ENCODE results near the gene ATG4D. TPM values are rescaled to one million over a fixed set of nuclear protein-coding genes. Genes with fewer than 3 reads are reported as not detected.

ATG4D gene
- total and polyA plus RNA-seq, 2 experiments from 2014 or later: 15.1 to 55.5 TPM

DNA sequence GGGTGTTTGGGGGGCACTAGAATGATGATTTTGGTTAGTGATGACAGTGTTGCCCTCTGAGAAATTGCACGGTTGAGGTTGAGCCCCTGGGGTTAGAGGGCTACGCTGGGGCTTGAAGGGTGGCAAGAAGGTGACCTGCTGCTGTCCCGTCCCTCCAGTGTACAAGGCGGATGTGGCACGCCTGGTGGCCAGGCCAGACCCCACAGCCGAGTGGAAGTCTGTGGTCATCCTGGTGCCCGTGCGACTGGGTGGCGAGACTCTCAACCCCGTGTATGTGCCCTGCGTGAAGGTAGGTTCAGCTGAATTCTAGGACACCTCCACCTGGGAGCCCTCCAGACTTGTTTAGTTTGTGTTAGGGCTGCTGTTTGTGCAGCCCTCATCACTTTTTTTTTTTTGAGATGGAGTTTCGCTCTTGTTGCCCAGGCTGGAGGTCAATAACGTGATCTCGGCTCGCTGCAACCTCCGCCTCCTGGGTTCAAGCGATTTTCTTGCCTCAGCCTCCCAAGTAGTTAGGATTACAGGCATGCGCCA lies 5.1 kb downstream of the ATG4D start:
- peaks cover 15% of the 10 kb centered on the region for H3K27me3 Mint-ChIP-seq (ENCODE audit: insufficient read depth, low read depth, poor library complexity)
- Histone ChIP-seq H3F3A (replicated peaks; ENCODE audit: low read depth) (peaks cover 23% of the 10 kb centered on the region), H3K36me3 (ENCODE audit: insufficient read depth) (peaks cover 16% of the 10 kb centered on the region; the same call in 1 of the 2 replicates), H3K4me1 (ENCODE audit: insufficient read depth) (no peaks in the 10 kb centered on the region; the same call in 1 of the 2 replicates), H3K79me2 (replicated peaks; ENCODE audit: insufficient read depth) (peaks cover 17% of the 10 kb centered on the region), H3K27ac (ENCODE audit: low read depth) (no peak overlapping the region), H3K27me3 (ENCODE audit: insufficient read depth) (no peaks in the 10 kb centered on the region), H3K9me2 (ENCODE audit: insufficient read depth) (no peaks in the 10 kb centered on the region), H2AFZ (no peak overlapping the region), H3K4me3 (no peak overlapping the region), H4K20me1 (replicated peaks; ENCODE audit: insufficient read depth) (peaks cover 11% of the 10 kb centered on the region), H3K4me2 (no peak overlapping the region)
- no peaks in the 10 kb centered on the region for H3K4me1 Mint-ChIP-seq
- no peak for DNase-seq (ENCODE audit: low spot score)
- ATAC-seq: no peak
- H3K9me3 Mint-ChIP-seq: no peaks in the 10 kb centered on the region
- no peak overlapping the region for H3K27ac Mint-ChIP-seq
- TF ChIP-seq POLR2AphosphoS5 (IDR thresholded peaks at IDR 0.05; ENCODE audit: low read depth): no peak
- TF ChIP-seq, protein P1, sequence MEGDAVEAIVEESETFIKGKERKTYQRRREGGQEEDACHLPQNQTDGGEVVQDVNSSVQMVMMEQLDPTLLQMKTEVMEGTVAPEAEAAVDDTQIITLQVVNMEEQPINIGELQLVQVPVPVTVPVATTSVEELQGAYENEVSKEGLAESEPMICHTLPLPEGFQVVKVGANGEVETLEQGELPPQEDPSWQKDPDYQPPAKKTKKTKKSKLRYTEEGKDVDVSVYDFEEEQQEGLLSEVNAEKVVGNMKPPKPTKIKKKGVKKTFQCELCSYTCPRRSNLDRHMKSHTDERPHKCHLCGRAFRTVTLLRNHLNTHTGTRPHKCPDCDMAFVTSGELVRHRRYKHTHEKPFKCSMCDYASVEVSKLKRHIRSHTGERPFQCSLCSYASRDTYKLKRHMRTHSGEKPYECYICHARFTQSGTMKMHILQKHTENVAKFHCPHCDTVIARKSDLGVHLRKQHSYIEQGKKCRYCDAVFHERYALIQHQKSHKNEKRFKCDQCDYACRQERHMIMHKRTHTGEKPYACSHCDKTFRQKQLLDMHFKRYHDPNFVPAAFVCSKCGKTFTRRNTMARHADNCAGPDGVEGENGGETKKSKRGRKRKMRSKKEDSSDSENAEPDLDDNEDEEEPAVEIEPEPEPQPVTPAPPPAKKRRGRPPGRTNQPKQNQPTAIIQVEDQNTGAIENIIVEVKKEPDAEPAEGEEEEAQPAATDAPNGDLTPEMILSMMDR (conservative IDR thresholded peaks at IDR 0.05; ENCODE audit: low read depth in 2 of 2): no peak
- TF ChIP-seq, protein P2, sequence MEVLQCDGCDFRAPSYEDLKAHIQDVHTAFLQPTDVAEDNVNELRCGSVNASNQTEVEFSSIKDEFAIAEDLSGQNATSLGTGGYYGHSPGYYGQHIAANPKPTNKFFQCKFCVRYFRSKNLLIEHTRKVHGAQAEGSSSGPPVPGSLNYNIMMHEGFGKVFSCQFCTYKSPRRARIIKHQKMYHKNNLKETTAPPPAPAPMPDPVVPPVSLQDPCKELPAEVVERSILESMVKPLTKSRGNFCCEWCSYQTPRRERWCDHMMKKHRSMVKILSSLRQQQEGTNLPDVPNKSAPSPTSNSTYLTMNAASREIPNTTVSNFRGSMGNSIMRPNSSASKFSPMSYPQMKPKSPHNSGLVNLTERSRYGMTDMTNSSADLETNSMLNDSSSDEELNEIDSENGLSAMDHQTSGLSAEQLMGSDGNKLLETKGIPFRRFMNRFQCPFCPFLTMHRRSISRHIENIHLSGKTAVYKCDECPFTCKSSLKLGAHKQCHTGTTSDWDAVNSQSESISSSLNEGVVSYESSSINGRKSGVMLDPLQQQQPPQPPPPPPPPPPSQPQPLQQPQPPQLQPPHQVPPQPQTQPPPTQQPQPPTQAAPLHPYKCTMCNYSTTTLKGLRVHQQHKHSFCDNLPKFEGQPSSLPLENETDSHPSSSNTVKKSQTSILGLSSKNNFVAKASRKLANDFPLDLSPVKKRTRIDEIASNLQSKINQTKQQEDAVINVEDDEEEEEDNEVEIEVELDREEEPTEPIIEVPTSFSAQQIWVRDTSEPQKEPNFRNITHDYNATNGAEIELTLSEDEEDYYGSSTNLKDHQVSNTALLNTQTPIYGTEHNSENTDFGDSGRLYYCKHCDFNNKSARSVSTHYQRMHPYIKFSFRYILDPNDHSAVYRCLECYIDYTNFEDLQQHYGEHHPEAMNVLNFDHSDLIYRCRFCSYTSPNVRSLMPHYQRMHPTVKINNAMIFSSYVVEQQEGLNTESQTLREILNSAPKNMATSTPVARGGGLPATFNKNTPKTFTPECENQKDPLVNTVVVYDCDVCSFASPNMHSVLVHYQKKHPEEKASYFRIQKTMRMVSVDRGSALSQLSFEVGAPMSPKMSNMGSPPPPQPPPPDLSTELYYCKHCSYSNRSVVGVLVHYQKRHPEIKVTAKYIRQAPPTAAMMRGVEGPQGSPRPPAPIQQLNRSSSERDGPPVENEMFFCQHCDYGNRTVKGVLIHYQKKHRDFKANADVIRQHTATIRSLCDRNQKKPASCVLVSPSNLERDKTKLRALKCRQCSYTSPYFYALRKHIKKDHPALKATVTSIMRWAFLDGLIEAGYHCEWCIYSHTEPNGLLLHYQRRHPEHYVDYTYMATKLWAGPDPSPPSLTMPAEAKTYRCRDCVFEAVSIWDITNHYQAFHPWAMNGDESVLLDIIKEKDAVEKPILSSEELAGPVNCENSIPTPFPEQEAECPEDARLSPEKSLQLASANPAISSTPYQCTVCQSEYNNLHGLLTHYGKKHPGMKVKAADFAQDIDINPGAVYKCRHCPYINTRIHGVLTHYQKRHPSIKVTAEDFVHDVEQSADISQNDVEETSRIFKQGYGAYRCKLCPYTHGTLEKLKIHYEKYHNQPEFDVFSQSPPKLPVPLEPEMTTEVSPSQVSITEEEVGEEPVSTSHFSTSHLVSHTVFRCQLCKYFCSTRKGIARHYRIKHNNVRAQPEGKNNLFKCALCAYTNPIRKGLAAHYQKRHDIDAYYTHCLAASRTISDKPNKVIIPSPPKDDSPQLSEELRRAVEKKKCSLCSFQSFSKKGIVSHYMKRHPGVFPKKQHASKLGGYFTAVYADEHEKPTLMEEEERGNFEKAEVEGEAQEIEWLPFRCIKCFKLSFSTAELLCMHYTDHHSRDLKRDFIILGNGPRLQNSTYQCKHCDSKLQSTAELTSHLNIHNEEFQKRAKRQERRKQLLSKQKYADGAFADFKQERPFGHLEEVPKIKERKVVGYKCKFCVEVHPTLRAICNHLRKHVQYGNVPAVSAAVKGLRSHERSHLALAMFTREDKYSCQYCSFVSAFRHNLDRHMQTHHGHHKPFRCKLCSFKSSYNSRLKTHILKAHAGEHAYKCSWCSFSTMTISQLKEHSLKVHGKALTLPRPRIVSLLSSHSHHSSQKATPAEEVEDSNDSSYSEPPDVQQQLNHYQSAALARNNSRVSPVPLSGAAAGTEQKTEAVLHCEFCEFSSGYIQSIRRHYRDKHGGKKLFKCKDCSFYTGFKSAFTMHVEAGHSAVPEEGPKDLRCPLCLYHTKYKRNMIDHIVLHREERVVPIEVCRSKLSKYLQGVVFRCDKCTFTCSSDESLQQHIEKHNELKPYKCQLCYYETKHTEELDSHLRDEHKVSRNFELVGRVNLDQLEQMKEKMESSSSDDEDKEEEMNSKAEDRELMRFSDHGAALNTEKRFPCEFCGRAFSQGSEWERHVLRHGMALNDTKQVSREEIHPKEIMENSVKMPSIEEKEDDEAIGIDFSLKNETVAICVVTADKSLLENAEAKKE (CRISPR knock-in tag; IDR thresholded peaks at IDR 0.05): no peak
- TF ChIP-seq ZNF114 (CRISPR knock-in tag; IDR thresholded peaks at IDR 0.05): no peak
- no peak for TF ChIP-seq EZH2phosphoT487 (IDR thresholded peaks at IDR 0.05; ENCODE audit: unreplicated experiment)
- TF ChIP-seq ZNF331 (CRISPR knock-in tag; IDR thresholded peaks at IDR 0.05; ENCODE audit: low read depth): no peak
- no peak for TF ChIP-seq NANOG (IDR thresholded peaks at IDR 0.05; ENCODE audit: borderline replicate concordance)
- no peak for TF ChIP-seq STAT1 (IDR thresholded peaks at IDR 0.05; ENCODE audit: unreplicated experiment)
- TF ChIP-seq, protein P3, sequence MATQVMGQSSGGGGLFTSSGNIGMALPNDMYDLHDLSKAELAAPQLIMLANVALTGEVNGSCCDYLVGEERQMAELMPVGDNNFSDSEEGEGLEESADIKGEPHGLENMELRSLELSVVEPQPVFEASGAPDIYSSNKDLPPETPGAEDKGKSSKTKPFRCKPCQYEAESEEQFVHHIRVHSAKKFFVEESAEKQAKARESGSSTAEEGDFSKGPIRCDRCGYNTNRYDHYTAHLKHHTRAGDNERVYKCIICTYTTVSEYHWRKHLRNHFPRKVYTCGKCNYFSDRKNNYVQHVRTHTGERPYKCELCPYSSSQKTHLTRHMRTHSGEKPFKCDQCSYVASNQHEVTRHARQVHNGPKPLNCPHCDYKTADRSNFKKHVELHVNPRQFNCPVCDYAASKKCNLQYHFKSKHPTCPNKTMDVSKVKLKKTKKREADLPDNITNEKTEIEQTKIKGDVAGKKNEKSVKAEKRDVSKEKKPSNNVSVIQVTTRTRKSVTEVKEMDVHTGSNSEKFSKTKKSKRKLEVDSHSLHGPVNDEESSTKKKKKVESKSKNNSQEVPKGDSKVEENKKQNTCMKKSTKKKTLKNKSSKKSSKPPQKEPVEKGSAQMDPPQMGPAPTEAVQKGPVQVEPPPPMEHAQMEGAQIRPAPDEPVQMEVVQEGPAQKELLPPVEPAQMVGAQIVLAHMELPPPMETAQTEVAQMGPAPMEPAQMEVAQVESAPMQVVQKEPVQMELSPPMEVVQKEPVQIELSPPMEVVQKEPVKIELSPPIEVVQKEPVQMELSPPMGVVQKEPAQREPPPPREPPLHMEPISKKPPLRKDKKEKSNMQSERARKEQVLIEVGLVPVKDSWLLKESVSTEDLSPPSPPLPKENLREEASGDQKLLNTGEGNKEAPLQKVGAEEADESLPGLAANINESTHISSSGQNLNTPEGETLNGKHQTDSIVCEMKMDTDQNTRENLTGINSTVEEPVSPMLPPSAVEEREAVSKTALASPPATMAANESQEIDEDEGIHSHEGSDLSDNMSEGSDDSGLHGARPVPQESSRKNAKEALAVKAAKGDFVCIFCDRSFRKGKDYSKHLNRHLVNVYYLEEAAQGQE (IDR thresholded peaks at IDR 0.05; ENCODE audit: unreplicated experiment): no peak
- TF ChIP-seq CREB1 (CRISPR knock-in tag; IDR thresholded peaks at IDR 0.05; ENCODE audit: low read depth): no peak
- TF ChIP-seq, protein P4, sequence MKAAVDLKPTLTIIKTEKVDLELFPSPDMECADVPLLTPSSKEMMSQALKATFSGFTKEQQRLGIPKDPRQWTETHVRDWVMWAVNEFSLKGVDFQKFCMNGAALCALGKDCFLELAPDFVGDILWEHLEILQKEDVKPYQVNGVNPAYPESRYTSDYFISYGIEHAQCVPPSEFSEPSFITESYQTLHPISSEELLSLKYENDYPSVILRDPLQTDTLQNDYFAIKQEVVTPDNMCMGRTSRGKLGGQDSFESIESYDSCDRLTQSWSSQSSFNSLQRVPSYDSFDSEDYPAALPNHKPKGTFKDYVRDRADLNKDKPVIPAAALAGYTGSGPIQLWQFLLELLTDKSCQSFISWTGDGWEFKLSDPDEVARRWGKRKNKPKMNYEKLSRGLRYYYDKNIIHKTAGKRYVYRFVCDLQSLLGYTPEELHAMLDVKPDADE (IDR thresholded peaks at IDR 0.05): no peak
- no peak for TF ChIP-seq JUNB (IDR thresholded peaks at IDR 0.05; ENCODE audit: unreplicated experiment)
- TF ChIP-seq EZH2 (IDR thresholded peaks at IDR 0.05; ENCODE audit: low read depth, unreplicated experiment): no peak
- H3K4me3 Mint-ChIP-seq: no peak overlapping the region
- H3K36me3 Mint-ChIP-seq (ENCODE audit: low read depth): peaks cover 63% of the 10 kb centered on the region

All from GM23338 (cell line).